Measurements from ENCODE around the gene ENTPD6. TPM values are rescaled to one million over a fixed set of nuclear protein-coding genes. Genes with fewer than 3 reads are reported as not detected.

The ENTPD6 gene
- total and polyA plus RNA-seq, 2 of the 4 experiments (the other 2 are of a cell fraction) = 61.1 to 98.6 TPM

DNA sequence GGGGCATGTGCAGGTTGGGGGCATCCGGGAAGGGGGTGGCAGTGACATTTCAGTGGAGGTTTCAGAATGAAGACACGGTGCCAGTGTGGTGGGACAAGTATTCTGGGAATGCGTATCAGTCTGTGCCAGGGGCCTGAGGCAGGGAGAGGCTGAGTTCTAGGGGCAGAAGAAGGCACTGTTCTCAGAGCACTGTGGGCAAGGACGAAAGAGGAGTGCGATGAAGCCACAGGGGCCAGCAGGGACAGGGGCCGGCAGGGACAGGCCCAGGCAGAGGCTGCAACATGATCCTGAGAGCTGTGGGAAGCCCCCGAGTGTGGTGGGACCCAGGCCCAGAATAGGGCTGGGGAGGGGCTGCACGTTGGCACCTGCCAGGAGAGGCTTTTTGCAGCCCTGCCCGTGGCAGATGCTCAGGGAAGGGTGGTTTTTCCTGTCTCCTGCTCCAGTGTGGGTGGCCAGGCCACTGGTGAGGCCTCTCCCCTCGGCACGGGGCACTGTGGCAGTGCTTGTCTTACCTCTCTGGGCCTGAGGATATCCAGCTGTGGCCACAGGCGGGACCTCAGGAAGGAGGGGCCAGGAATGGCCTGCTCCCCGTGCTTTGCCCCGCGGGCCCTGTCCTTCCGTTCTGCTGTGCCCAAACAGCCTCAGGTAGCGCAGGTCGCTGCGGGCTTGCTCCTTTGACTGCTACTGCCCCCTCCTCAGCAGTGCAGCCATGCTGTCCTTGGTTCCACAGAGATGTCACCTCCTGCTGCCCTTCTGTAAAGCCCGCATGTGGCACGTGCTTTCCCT lies 10.0 kb downstream of the ENTPD6 start:
- Histone ChIP-seq H3K36me3 (ENCODE audit: control insufficient read depth, insufficient read depth, low read length) (peaks cover 3% of the 10 kb centered on the region; the same call in 1 of the 2 replicates), H2AK9ac (replicated peaks; ENCODE audit: low read depth, low read length, poor library complexity) (no peak overlapping the region), H4K5ac (ENCODE audit: low read depth, low read length) (no peak overlapping the region; the same call in 1 of the 2 replicates), H2BK20ac (ENCODE audit: low read depth, low read length) (no peak overlapping the region), H3K9me1 (ENCODE audit: insufficient read depth, low read length) (peaks cover 10% of the 10 kb centered on the region; the same call in 1 of the 2 replicates), H3K27ac (ENCODE audit: insufficient read depth, low read length) (no peak overlapping the region), H2BK5ac (ENCODE audit: low read depth, low read length, poor library complexity, severe bottlenecking) (no peak overlapping the region), H3K9ac (ENCODE audit: low read depth, low read length) (no peak overlapping the region), H4K91ac (ENCODE audit: insufficient read depth, low read depth, low read length) (no peak overlapping the region), H2AFZ (replicated peaks; ENCODE audit: low read length, poor library complexity) (no peak overlapping the region), H2AK5ac (ENCODE audit: low read depth, low read length) (no peak overlapping the region), H3K4ac (ENCODE audit: low read depth, low read length) (no peak overlapping the region; the same call in 1 of the 2 replicates), H3K79me1 (ENCODE audit: low read depth in 1 of 2, low read length in 2 of 2) (peaks cover 26 to 59% of the 10 kb centered on the region in 2 experiments), H4K8ac (ENCODE audit: low read depth in 2 of 2, low read length in 2 of 2) (0 out of 4 replicates have a peak overlapping the region, but pooled peaks of 1 of the 2 experiments have one; percentile 13), H3K9me3 (ENCODE audit: control insufficient read depth, insufficient read depth, low read length) (no peaks in the 10 kb centered on the region), H3K4me1 (ENCODE audit: control insufficient read depth, insufficient read depth, low read length) (peaks cover 3% of the 10 kb centered on the region; the same call in 1 of the 2 replicates), H2BK120ac (ENCODE audit: low read depth, low read length) (no peak overlapping the region), H3K4me3 (ENCODE audit: insufficient read depth, low read depth, low read length) (no peak overlapping the region), H2BK15ac (ENCODE audit: low read depth, low read length) (no peak overlapping the region), H3K4me2 (ENCODE audit: low read depth, low read length) (no peak overlapping the region), H4K20me1 (ENCODE audit: insufficient read depth, low read length) (peaks cover 4% of the 10 kb centered on the region), H3K14ac (replicated peaks; ENCODE audit: low read depth, low read length) (no peak overlapping the region), H3K56ac (ENCODE audit: extremely low read depth, insufficient read depth, low read length) (no peak overlapping the region), H3K27me3 (ENCODE audit: control insufficient read depth, insufficient read depth, low read length) (no peaks in the 10 kb centered on the region), H3K23ac (ENCODE audit: low read depth, low read length) (no peak overlapping the region), H3K18ac (ENCODE audit: low read depth, low read length) (no peak overlapping the region; the same call in 1 of the 2 replicates)
- in situ Hi-C loops (cut with MboI; ENCODE audit: low sequenced_read_pairs) = no loop called here
- ChIA-PET POLR2A (ENCODE audit: unreplicated experiment) (no interaction called here), CTCF (interaction anchor here (1.6 kb wide), 1 partner anchor 42 kb away, joined by 4 read pairs; the partner anchor contains the start of gene PYGB)
- intact Hi-C loops (cut with micrococcal nuclease) = no loop called here
- no TSS peak for BruUV-seq (replicated peaks)
- TF ChIP-seq BHLHE40 (IDR thresholded peaks at IDR 0.05; ENCODE audit: low read depth, low read length) (no peak), SMC3 (IDR thresholded peaks at IDR 0.05; ENCODE audit: low read depth, low read length) (no peak), MAFK (IDR thresholded peaks at IDR 0.05; ENCODE audit: low read depth, low read length) (no peak), RCOR1 (IDR thresholded peaks at IDR 0.05; ENCODE audit: insufficient replicate concordance, low read length) (no peak), MXI1 (IDR thresholded peaks at IDR 0.05; ENCODE audit: borderline replicate concordance, low read depth, low read length) (no peak), USF2 (IDR thresholded peaks at IDR 0.05; ENCODE audit: low read depth, low read length) (no peak), CHD1 (IDR thresholded peaks at IDR 0.05; ENCODE audit: low read depth, low read length) (no peak), RAD21 (IDR thresholded peaks at IDR 0.05; ENCODE audit: low read length) (no peak), CEBPB (IDR thresholded peaks at IDR 0.05; ENCODE audit: low read depth, low read length) (no peak), MAZ (IDR thresholded peaks at IDR 0.05; ENCODE audit: borderline replicate concordance, low read depth, low read length) (no peak)
- TF ChIP-seq, protein P1, sequence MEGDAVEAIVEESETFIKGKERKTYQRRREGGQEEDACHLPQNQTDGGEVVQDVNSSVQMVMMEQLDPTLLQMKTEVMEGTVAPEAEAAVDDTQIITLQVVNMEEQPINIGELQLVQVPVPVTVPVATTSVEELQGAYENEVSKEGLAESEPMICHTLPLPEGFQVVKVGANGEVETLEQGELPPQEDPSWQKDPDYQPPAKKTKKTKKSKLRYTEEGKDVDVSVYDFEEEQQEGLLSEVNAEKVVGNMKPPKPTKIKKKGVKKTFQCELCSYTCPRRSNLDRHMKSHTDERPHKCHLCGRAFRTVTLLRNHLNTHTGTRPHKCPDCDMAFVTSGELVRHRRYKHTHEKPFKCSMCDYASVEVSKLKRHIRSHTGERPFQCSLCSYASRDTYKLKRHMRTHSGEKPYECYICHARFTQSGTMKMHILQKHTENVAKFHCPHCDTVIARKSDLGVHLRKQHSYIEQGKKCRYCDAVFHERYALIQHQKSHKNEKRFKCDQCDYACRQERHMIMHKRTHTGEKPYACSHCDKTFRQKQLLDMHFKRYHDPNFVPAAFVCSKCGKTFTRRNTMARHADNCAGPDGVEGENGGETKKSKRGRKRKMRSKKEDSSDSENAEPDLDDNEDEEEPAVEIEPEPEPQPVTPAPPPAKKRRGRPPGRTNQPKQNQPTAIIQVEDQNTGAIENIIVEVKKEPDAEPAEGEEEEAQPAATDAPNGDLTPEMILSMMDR (conservative IDR thresholded peaks at IDR 0.05; ENCODE audit: low read depth, low read length) = no peak
- dilution Hi-C loops (cut with HindIII; ENCODE audit: low sequenced_read_pairs, unreplicated experiment) = no loop called here
- DNase-seq = no peak
- WGBS, 2 experiments (ENCODE audit: extremely low coverage in 2 of 2, insufficient read length in 1 of 2) = 71% methylated on average over 16 of the region's 21 CpGs; no CpG with 5 or more reads in 1 of the 2 experiments
- peak; percentile 17; the same call in 1 of the 2 replicates for ATAC-seq (ENCODE audit: low read depth)

Data from IMR-90 (cell line).